Embryonic facial prominence (tissue), 1 donor: ENCODE data around the gene AOPEP.
"Not testable (repeated sequence)": the region's sequence is repeated elsewhere in the genome, so short reads cannot be mapped to it uniquely, and the experiment has no call there.

Experiments
- DNase-seq: peaks from one replicate; pipeline ENCODE4 v3.0.0-alpha.2; 2016; ENCODE audit errors: extremely low spot score

AOPEP gene

DNA sequence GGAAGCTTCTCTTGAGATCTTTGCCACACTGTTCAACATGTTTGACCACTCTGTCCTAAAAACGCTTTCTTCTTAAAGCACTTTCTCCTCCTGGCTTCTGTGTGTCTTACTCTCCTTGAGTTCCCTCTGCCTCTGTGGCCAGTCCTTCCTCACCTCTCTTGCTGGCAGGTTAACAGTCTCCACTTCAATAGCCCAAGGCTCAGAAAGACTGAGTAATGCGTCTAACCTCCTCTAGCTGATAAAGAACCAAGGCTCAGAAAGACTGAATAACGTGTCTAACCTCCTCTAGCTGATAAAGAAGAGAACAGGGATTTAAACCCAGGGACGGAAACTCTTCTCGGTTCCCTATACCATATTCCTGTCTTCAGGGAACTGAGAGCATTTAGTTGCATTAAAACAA, 205.2 kb downstream of the AOPEP start:
- no peak for DNase-seq

DNA sequence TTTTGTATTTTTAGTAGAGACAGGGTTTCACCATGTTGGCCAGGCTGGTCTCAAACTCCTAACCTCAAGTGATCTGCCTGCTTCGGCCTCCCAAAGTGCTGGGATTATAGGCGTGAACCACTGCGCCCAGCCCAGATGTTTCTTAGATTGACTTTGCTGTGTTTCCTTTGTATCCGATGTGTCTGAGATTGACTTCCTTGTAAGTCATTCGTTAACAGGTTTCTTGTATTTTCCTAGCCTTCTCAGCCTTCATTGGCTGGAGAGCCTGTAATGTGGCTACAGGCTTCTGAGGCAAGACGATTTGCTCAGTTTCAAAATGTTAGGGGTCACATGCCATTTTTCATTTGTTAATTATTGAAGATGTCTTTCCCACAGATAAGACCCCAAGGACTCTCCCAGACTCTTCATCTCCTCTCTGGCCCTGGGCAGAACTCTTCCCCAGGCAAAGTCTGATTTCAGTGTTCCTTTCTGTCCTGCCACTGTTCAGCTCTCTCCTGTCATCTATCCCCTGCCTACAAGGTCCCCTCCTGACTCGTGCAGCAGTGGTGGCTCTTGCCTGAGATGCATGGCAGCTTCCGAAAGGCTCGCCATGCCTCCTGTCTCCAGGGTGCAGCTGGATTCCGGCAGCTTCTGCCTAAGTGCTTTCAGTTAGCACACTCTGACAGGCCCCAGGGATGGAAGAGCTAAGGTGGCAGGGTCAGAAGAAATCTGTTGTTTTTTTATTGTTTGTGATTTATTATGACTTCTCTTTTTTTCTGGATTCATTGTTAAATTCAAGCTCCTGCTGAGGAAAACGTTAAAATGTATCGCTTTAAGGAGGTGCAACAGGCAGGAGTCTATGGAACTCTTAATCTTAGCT, 206.4 kb downstream of the AOPEP start:
- no peak for DNase-seq

DNA sequence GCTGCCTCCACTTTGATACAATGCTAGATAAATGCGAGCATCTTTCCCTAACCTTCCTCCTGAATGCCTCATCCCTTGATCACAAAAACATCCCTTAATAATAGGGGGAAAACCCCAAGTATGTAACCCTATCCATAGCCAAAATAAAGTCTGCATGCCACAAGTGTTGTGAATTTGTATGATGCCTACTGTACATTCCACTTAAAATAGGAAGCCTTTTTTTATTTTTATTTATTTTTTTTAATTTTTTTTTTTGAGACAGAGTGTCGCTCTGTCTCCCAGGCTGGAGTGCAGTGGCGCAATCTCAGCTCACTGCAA, 207.0 kb downstream of the AOPEP start:
- DNase-seq = no peak

DNA sequence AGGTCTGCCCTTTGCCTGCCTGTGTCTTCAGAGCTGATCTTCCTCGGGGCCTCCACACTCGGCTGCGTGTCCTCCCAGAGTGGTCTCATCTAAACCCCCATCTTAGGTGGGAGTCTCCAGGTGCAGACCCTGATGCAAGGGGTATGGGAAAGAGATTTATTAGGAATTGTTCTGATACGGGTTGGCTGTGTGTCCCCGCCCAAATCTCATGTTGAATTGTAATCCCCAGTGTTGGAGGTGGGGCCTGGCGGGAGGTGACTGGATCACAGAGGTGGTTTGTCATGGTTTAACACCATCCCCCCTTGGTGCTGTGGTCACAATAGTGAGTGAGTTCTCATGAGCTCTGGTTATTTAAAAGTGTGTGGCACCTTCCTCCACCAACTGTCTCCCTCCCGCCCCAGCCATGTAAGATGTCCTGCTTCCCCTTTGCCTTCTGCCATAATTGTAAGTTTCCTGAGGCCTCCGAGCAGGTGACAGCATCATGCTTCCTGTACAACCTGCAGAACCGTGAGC, 208.4 kb downstream of the AOPEP start:
- DNase-seq = no peak

DNA sequence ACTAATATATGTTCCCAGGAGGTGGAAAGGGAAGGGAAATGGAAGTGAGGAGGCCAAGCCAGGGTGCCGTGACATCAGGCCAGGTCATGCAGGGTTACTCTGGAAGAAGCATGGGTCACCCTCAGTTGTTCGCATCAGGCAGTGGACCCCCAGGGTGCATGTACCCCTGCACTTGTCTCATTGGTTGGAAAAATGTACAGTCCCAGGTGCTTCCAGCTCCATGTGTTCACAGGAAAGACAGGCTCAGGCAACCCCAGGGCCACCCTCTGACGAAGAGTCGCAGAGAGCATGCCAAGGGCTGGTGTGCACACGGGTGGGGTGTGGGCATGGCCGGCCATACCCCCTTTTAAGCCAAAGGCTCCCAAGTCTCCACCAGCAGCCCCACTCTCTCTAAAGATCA, 208.9 kb downstream of the AOPEP start:
- DNase-seq = no peak

DNA sequence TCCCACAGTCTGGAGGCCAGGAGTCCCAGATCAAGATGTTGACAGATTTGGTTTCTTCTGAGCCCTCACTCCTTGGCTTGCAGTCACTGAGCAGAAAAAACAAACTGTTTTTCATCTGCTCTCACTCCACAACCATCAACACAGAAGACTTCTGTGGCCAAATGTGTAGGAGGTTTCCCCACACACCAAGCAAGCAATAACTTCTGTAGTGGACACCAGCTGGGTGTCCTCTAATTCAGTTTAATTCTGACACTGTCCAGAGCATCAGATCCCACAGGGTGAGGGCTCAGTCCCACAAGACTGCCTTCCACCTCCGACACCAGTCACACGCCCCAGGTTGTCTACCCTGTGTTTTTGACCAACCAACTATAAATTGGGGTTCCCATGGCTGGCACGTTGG, 209.9 kb downstream of the AOPEP start:
- no peak for DNase-seq

DNA sequence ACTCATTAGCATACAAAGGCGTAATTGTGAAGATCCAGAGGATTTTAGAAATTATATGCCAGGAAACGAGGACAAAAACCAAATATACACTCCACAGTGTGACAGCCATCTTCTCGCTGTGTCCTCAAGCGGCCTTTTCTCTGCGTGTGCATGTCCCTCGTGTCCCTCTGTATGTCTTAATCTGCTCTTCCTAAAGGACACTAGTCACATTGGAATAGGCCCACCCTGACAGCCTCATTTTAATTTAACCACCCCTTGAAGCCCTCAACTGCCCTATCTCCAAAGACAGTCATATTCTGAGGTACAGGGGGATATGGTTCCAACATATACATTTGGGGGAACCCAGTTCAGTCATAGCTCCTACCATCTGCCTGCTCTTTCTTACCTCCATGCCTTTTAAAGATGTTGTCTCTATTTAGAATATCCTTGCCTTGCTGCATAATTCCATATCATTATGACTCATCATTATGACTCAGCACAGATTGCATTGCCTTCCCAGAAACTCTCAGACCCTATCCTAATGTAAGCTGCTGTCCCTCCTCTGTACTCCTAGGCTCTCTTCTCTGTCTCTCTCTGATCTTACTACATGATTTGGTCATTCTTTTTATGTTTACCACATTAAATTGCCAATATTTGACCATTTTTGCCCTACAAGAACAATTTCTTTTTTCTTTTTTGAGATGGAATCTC, 210.9 kb downstream of the AOPEP start:
- no peak for DNase-seq

DNA sequence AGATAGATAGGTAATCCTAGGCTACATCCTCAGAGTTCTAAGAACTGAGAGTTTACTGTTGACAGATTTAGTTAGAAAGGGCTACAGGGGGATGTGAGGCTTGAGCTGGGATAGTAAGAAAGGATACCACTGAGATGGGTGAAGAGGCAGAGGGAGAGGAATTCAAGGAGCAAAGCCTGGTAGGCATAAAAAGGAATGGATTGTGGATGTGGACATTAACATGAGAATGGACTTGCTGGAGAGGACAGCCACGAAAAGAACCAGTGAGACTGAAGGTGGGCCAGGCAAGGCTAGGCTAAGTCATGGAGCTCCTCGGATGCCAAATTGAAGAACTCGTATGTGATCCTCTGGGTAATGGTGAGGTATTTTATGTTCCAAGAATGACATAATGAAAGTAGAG, 211.9 kb downstream of the AOPEP start:
- DNase-seq = no peak

DNA sequence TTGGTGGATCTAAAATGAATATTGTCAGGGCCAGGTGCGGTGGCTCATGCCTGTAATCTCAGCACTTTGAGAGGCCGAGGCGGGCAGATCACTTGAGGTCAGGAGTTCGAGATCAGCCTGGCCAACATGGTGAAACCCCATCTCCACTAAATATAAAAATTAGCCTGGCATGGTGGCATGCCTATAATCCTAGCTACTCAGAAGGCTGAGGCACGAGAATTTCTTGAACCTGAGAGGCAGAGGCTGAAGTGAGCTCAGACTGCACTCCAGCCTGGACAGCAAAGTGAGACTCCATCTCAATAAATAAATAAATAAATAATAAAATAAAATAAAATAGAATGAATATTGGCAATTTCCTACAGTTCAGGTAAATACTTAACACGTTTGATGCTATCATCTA, 213.8 kb downstream of the AOPEP start:
- not testable (repeated sequence) for DNase-seq

DNA sequence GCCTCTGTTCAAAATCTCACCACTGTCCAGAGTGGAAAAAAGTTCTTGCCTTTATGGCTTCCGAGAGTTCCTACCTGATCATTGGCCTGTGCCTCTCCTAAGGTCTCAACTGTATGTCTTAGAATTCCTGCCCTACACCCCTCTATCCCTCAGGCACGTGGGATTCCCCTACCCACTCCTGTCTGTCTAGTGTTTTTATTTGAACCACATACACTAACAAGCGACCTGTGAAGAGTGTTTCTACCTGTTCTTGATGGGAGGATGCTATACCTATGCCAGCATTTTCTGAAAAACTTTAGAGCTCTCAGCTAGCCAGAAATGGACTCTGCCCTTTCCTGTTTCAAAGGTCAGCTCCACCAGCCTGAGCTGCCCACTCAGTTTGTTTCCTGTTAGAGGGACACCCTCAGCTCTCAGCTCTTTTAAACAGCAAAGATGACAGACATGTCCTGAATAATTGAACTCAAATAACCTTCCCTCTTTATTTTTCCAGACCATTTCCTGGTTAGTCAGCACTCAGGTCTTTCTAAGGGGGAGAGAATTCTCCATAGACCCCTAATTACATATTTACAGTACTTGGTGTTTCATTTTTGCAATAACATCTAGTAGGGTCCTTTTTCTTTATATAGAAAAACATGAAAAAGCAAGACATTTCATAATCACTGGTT, 214.8 kb downstream of the AOPEP start:
- DNase-seq = no peak

DNA sequence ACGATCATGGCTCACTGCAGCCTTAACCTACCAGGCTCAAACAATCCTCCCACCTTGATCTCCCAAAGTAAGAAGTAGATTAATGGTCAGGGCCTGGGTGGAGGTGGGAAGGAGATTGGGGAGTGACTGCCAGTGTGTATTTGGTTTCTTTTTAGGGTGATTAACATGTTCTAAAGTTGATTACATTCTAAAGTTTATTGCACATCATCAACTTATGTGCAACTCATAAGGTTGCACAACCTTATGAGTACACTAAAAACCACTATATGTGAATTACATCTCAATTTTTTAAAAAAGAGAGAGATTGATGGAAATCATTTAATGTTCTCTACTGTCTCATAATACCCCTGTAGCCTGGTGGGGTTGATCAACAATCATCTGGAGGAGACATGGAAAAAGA, 218.1 kb downstream of the AOPEP start:
- no peak for DNase-seq

DNA sequence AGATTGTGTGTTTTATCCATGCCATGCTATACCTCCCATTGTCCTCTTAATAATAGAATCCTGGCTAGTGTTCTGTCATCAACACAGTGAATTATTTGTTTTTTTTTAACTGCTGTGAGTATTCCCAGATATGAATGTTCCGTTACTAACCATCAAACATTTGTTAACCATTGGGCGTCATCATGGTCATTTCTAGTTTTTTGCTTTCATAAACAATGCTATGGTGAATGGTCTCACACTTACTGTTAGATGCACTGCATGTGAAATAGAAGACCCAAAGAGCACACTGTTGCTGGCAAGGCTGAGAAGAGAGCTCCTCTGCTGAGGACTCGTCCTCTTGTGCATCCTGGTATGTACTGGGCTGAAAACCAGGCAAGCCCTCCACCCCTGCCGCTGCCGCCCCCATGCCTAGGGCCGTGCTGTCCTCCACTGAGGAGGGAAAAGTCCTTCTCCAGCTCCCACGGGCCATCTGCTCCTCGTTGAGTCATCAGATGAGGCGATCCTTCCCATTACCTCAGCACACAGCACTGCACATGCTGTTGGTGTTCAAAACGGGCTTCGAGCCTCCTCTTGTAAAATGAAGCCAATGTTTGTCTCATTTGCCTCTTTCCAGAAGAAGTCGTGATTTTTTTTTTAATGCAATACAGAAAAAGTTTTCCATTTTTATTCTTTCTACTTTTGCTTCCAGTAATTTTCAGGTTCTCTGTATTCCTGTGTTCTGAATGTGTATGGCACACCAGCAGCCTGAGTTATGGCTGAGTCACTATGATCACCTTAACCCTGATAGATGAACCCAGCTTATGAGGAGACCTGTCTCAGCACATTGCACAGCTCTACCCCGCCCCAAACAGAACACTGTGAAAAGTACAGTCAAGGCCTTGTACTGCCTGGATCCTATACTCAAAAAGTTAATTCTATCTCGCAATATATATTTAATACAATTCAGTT, 219.0 kb downstream of the AOPEP start:
- DNase-seq = no peak

DNA sequence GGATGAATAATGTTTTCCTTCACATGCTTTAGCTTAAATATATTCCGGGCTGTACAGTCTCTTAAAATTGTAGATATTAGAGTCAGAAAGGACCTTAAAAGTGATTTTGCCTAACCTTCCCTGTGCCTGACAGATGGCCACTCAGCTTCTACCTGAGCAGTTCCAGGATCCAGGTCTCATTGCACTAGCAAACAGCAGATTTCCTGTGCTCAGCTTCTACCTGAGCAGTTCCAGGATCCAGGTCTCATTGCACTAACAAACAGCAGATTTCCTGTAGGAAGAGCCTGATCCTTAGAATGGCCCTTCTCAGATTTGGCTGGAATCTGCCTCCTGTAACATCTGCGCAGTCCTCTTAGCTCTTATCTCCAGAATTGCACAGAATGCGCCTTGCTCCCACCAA, 219.8 kb downstream of the AOPEP start:
- DNase-seq = no peak

DNA sequence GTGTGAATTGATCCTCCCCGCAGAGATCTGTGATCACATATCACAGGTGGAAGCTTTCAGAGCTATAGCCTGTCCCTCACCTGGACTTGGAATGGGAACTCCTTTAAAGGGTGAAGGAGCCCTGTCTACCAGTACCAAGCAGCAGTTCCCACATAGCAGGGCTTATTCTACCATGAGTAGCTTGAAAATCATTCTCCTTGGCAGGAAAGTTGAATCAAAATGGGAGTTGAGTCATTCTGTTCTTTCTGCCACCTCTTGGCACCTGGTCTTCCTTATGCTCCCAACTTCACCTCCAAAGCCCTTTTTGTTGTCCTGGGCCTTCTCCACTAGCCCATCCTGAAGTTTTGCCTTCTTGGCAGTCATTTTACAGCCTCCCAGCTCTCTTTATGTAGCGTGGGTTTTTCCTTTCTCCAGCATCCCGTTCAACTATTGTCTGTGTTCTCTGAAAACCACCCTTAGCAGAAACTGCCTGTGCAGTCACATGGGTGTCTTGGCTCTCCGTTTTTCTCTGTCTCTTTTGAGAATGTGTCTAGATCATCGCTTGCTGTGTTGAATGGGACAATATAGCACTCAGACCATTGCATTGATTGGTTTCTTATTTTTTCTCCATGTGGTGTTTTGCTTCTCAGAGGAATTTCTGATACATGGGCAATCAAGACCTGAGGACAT, 222.2 kb downstream of the AOPEP start:
- no peak for DNase-seq

DNA sequence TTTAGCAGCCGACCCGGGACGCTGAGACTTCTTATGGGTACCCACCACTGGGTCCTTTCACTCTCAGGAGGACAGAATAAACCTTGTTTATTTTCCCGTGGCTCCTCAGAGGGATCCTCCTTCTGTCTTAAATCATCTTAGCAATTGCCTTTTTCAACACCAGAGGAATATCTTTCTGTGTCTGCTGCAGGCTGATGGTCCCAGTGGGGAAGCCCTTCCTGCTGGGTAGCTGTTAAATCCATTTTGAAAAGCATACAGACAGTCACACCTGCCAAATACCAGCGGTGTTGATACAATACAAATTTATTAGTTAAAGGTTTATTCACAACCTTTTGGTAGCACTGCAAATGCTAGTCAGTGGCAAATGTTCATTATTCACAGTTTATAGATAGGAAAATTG, 222.9 kb downstream of the AOPEP start:
- no peak for DNase-seq

DNA sequence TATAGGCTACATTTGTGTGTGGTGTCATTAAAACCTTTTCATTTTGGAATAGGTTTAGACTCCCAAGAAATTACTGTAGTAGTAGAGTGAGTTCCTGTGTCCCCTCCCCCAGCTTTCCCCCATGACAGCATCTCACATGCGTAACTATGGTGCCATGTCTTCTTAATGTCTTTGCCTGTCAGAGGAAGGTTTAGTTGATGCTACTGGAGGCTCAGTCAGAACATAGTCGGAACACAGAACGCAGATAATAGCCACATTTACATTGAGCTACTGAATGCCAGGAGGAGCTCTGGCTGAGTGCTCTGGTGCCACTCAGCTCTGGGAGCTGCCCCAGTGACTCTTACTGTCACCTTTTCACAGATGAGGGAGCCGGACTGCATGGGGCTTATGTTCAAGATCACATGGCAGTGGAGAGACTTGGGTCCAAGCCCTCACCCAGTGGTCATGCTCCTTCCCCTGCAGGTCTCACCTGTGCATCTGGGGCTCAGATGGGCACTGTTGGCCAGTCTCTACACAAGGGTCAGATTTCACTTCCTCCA, 223.6 kb downstream of the AOPEP start:
- DNase-seq = no peak

DNA sequence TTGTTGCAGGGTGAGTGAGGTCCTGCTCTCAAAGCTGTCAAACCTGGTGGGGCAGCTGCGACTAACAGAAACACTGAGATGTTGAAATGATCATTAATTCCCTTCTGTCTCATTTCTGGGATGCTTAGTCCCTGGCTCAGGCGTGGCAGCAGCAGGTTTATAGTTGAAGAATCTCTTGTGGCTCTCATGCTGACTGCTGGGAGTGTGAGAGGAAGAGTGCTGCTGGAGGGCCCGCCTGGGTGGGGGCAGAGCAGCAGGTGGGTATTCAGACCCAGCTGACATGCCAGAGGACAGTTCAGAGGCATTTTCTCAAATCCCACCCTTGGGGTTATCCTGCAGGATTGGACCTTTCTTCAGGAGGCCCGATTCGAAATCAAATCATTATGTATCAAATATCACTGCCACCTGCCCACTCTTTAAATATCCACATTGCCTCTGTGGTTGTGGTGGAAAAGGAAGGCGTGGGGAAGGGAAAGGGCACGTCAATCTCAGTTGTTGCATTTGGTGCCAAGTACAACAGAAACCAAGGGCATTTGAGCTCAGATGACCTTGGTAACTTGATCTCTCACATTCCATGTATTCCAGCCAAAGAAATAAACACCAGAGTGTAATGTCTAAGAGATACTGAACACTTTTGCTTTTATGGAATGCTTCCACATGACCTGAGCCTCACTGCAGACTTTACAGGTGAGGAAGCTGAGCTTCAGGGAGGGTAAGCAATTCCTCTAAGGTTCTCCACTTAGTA, 224.3 kb downstream of the AOPEP start:
- no peak for DNase-seq

DNA sequence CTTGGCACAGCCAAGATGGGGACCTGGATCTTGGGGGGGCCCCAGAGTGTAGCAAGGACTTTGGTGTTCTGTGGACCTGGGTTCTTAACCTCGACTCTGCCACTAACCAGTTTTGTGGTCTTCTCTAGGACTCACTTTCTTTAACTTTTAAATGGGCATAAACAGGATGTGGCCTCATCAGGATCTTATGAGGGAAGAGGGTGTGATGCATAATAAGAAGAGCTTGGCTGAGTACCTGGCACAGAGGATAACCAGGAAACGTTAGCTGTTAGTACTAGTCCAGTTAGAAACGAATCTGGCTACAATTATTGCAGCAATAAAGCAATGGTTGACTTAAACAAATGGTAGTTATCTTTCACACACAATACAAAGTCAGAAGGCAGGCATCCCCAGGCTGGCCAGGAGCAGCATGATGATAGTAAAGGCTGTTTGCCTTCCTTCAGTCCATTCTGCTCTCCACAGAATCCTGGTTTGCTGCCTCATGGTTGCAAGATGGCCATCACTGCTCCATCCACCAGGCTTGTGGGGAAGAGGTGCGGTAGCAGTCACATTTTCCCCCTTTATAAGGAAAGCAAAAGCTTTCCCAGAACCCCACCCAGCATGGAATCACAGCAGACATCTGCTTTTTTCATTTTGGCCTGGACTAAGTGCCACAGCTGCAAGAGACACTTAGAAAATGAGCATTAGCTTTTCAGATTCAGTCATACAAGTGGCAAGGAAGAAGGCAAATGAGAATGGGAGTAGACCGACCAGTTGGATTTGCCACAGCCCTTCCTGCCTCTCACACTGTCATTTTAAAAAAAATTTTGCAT, 225.0 kb downstream of the AOPEP start:
- no peak for DNase-seq
